Type B pancreatic cell (in vitro differentiated cells): ENCODE results near the gene NPFF. TPM values are rescaled to one million over a fixed set of nuclear protein-coding genes. Genes with fewer than 3 reads are reported as not detected.

Experiments
- DNase-seq: peaks from one replicate; pipeline ENCODE4 v3.0.0; 2021; ENCODE audit warnings: mixed read lengths; ENCODE audit not compliant: unreplicated experiment; ENCODE audit errors: extremely low spot score
- H3K27ac Mint-ChIP-seq: 2 replicates; pipeline ENCODE4 v1.8.0; 2021; ENCODE audit warnings: mild to moderate bottlenecking, mixed read lengths
- H3K27me3 Mint-ChIP-seq: 2 replicates; pipeline ENCODE4 v1.8.0; 2021; ENCODE audit warnings: mixed read lengths
- H3K36me3 Mint-ChIP-seq: 2 replicates; pipeline ENCODE4 v1.8.0; 2021; ENCODE audit warnings: mixed read lengths
- H3K4me1 Mint-ChIP-seq: one replicate; pipeline ENCODE4 v1.8.0; 2021; ENCODE audit warnings: mixed read lengths; ENCODE audit not compliant: unreplicated experiment
- H3K4me3 Mint-ChIP-seq: 2 replicates; pipeline ENCODE4 v1.8.0; 2021; ENCODE audit warnings: mild to moderate bottlenecking, mixed read lengths
- H3K9me3 Mint-ChIP-seq: 2 replicates; pipeline ENCODE4 v1.8.0; 2021; ENCODE audit warnings: mixed read lengths
- CTCF ChIP-seq: fragments of 200-600 bp; sonication (generic); conservative IDR thresholded peaks from 2 replicates; pipeline ENCODE4 v1.5.0; 2021; ENCODE audit warnings: antibody characterized with exemption, mild to moderate bottlenecking
- total RNA-seq: library from RNA; stranded (reverse); gene quantifications from 2 replicates; pipeline ENCODE4 v1.2.1, GENCODE V29; 2021; ENCODE audit warnings: low replicate concordance

Gene NPFF
- total RNA-seq, 1 donor from 2014 or later, result not detected

DNA sequence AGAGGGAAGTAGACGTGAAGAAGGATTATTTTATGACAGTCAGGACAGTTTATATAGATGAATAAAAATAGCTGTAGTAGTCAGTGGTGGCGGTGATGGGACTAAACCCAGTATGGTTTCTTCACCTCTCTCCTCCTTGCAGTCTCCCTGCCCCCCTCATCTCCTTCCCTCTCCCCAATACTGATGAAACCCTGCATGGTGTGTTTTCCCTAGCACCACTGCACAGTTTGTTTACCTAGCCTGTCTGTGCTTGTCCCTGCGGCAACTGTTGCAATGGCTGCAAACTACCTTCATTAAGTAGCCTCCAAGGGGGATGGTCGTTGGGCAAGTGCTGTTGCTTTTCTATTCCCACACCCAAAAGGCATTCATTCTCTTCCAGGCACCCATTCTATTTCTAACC is 40.6 kb downstream of the NPFF start:
- Mint-ChIP-seq H3K4me1 (peaks cover 11% of the 10 kb centered on the region), H3K9me3 (no peaks in the 10 kb centered on the region), H3K4me3 (no peak overlapping the region), H3K27ac (peak overlapping the region; percentile 56), H3K36me3 (peaks cover 54% of the 10 kb centered on the region), H3K27me3 (no peaks in the 10 kb centered on the region)
- no peak for TF ChIP-seq CTCF
- no peak for DNase-seq

DNA sequence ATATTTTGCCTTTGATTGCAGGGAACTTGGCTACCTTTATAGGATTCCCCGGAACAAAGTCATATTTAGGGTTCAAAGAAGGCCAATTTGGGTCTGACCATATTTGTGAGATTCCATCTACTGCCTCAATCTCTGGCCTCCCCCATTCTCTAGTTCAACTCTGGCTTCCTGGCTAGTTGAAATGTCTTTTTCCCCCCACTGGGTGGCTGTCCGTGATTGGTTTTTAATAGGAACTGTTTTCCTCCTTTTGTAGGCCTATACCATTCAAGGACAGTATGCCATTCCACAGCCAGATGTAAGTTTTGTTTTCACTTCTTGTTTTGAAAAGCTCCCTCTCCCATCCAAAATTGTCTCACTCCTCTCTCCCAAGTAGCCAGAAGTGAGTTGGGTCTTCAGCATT is 41.6 kb downstream of the NPFF start:
- no peak overlapping the region for H3K4me3 Mint-ChIP-seq
- no peaks in the 10 kb centered on the region for H3K9me3 Mint-ChIP-seq
- H3K36me3 Mint-ChIP-seq, result peaks cover 54% of the 10 kb centered on the region
- peak; percentile 23 for TF ChIP-seq CTCF
- no peak for DNase-seq
- H3K27ac Mint-ChIP-seq, result peak overlapping the region; percentile 11
- H3K4me1 Mint-ChIP-seq, result peaks cover 10% of the 10 kb centered on the region
- H3K27me3 Mint-ChIP-seq, result no peaks in the 10 kb centered on the region

DNA sequence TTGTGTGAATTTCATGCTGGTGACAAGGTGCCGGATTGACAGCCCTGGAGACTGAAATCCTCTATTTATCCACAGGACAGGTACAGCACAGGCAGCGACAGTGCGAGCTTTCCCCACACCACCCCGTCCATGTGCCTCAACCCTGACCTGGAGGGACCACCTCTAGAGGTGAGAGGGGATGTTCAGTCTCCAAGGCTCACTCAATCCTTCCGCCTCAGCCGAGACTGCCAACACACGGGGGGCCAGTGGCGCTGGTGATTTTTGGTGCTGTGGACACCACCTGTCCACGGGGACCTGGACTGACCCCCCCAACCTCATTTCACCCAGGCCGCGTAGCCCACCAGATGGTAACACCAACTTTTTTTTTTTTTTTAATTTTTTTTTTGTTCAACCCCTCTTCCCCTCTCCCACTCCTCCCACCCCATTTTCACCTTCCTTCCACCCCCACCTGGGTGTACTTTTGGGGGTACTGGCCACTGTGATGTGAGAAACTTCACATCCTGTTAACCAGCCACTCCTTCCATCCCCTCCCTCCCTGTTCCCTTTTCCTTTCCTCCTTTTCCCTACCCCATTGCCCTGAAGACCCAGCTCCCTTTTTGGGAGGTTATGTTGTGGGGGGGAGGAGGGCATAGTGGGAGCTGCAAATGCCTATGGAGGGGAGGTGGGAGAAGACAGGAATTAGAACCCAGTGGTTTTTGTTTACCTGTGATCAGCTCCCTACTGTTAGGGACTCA is 42.4 kb downstream of the NPFF start:
- no peak overlapping the region for H3K27ac Mint-ChIP-seq
- no peaks in the 10 kb centered on the region for H3K27me3 Mint-ChIP-seq
- peaks cover 59% of the 10 kb centered on the region for H3K36me3 Mint-ChIP-seq
- H3K4me3 Mint-ChIP-seq, result no peak overlapping the region
- DNase-seq, result no peak
- H3K4me1 Mint-ChIP-seq, result peaks cover 13% of the 10 kb centered on the region
- no peak for TF ChIP-seq CTCF
- no peaks in the 10 kb centered on the region for H3K9me3 Mint-ChIP-seq

- no peak overlapping the region for H3K4me3 Mint-ChIP-seq
- peaks cover 16% of the 10 kb centered on the region for H3K4me1 Mint-ChIP-seq
- H3K9me3 Mint-ChIP-seq, result no peaks in the 10 kb centered on the region
- DNase-seq, result no peak
- no peak overlapping the region for H3K27ac Mint-ChIP-seq
- no peak for TF ChIP-seq CTCF
- H3K27me3 Mint-ChIP-seq, result no peaks in the 10 kb centered on the region
- H3K36me3 Mint-ChIP-seq, result peaks cover 65% of the 10 kb centered on the region
Measured at GRCh38 chr12:53463802-53464560, 43.3 kb downstream of the NPFF start.

DNA sequence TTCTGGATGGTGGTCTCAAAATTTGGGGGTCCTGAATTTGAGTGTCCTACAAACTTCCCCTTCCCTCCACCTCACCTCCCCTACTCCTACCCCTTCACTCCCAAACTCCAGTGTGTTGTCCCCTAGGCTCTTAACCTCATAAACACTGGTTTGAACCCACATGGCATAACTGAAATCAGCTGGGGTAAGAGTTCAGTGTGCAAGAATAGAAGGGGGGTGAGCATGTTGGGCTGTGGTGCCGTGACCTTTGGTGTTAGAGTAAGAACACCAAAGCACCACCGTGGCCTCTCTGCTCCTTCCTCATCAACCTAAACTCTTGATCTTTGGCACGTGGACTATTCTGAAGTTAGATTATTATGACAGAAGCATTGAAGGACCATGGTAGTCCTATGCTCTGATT is 44.3 kb downstream of the NPFF start:
- Mint-ChIP-seq H3K4me3 (no peak overlapping the region), H3K9me3 (no peaks in the 10 kb centered on the region), H3K27me3 (no peaks in the 10 kb centered on the region), H3K27ac (no peak overlapping the region), H3K36me3 (peaks cover 58% of the 10 kb centered on the region), H3K4me1 (peaks cover 16% of the 10 kb centered on the region)
- DNase-seq, result no peak
- TF ChIP-seq CTCF, result no peak
